H9 (cell line): ENCODE measurements around the gene ADAMTS16. TPM values are rescaled to one million over a fixed set of nuclear protein-coding genes. Genes with fewer than 3 reads are reported as not detected.

Experiments used
- DNase-seq: peaks from one replicate; pipeline ENCODE4 v3.0.0-alpha.2; 2017
- H2AFZ ChIP-seq: one replicate; pipeline ENCODE4 v1.6.1; 2013; ENCODE audit warnings: mild to moderate bottlenecking, low read length, control low read depth, moderate library complexity
- H2AK5ac ChIP-seq: 2 replicates; pipeline ENCODE4 v1.6.1; 2013; ENCODE audit warnings: low read length, control low read depth, mixed read lengths; ENCODE audit not compliant: insufficient read length
- H2BK120ac ChIP-seq: one replicate; pipeline ENCODE4 v1.6.1; 2013; ENCODE audit warnings: low read depth, mild to moderate bottlenecking, low read length, control low read depth, inconsistent platforms; ENCODE audit not compliant: poor library complexity, severe bottlenecking
- H2BK12ac ChIP-seq: 2 replicates; pipeline ENCODE4 v1.6.1; 2013; ENCODE audit warnings: low read length, control low read depth, mixed read lengths, low read depth; ENCODE audit not compliant: insufficient read length
- H2BK15ac ChIP-seq: 2 replicates; pipeline ENCODE4 v1.6.1; 2013; ENCODE audit warnings: low read depth, low read length, control low read depth
- H2BK20ac ChIP-seq: one replicate; pipeline ENCODE4 v1.6.1; 2013; ENCODE audit warnings: low read depth, mild to moderate bottlenecking, low read length, control low read depth, inconsistent platforms; ENCODE audit not compliant: poor library complexity, severe bottlenecking
- H2BK5ac ChIP-seq: 2 replicates; pipeline ENCODE4 v1.6.1; 2013; ENCODE audit warnings: low read length, control low read depth, mixed read lengths; ENCODE audit not compliant: insufficient read length
- H3K14ac ChIP-seq: 2 replicates; pipeline ENCODE4 v1.6.1; 2013; ENCODE audit warnings: low read length, control low read depth; ENCODE audit not compliant: insufficient read depth
- H3K18ac ChIP-seq: 2 replicates; pipeline ENCODE4 v1.6.1; 2013; ENCODE audit warnings: low read depth, mild to moderate bottlenecking, mixed read lengths, low read length, control low read depth; ENCODE audit not compliant: insufficient read length
- H3K23ac ChIP-seq: 2 replicates; pipeline ENCODE4 v1.6.1; 2013; ENCODE audit warnings: low read length, control low read depth, mixed read lengths, low read depth; ENCODE audit not compliant: insufficient read length
- H3K23me2 ChIP-seq: 2 replicates; pipeline ENCODE4 v1.6.1; 2013; ENCODE audit warnings: low read depth, mild to moderate bottlenecking, mixed read lengths, low read length, control low read depth; ENCODE audit not compliant: insufficient read length, poor library complexity, severe bottlenecking
- H3K27ac ChIP-seq: 2 replicates; pipeline ENCODE4 v1.5.1; 2013; ENCODE audit warnings: low read length, control low read depth, mixed read lengths, low read depth; ENCODE audit not compliant: insufficient read length
- H3K27me3 ChIP-seq: 2 replicates; pipeline ENCODE4 v1.6.1; 2013; ENCODE audit warnings: low read length, control low read depth, inconsistent platforms; ENCODE audit not compliant: insufficient read depth
- H3K4ac ChIP-seq: 2 replicates; pipeline ENCODE4 v1.6.1; 2013; ENCODE audit warnings: low read depth, mild to moderate bottlenecking, control low read depth, inconsistent platforms, low read length, moderate library complexity
- H3K4me1 ChIP-seq: 2 replicates; pipeline ENCODE4 v1.6.1; 2013; ENCODE audit warnings: low read length, control low read depth, inconsistent platforms; ENCODE audit not compliant: insufficient read depth
- H3K4me2 ChIP-seq: 2 replicates; pipeline ENCODE4 v1.6.1; 2013; ENCODE audit warnings: low read length, control low read depth, mixed read lengths; ENCODE audit not compliant: insufficient read length, insufficient read depth
- H3K56ac ChIP-seq: 2 replicates; pipeline ENCODE4 v1.6.1; 2013; ENCODE audit warnings: low read depth, mild to moderate bottlenecking, mixed read lengths, low read length, control low read depth; ENCODE audit not compliant: insufficient read length
- H3K79me1 ChIP-seq: 2 replicates; pipeline ENCODE4 v1.6.1; 2013; ENCODE audit warnings: low read depth, mild to moderate bottlenecking, moderate library complexity, low read length, control low read depth, inconsistent platforms; ENCODE audit not compliant: insufficient read depth, poor library complexity, severe bottlenecking
- H3K79me2 ChIP-seq: 2 replicates; pipeline ENCODE4 v1.6.1; 2013; ENCODE audit warnings: low read length, control low read depth, inconsistent platforms; ENCODE audit not compliant: insufficient read depth
- H3K9ac ChIP-seq: 2 replicates; pipeline ENCODE4 v1.6.1; 2013; ENCODE audit warnings: low read length, control low read depth, mixed read lengths; ENCODE audit not compliant: insufficient read length; ENCODE audit errors: extremely low read depth
- H3K9me3 ChIP-seq: one replicate; pipeline ENCODE4 v1.6.1; 2013; ENCODE audit warnings: low read depth, low read length, inconsistent platforms; ENCODE audit not compliant: control insufficient read depth
- H3T11ph ChIP-seq: one replicate; pipeline ENCODE4 v1.6.1; 2013; ENCODE audit warnings: mild to moderate bottlenecking, low read length, control low read depth, inconsistent platforms
- H4K20me1 ChIP-seq: one replicate; pipeline ENCODE4 v1.6.1; 2013; ENCODE audit not compliant: control insufficient read depth, insufficient read length, insufficient read depth
- H4K5ac ChIP-seq: 2 replicates; pipeline ENCODE4 v1.6.1; 2013; ENCODE audit warnings: low read depth, mild to moderate bottlenecking, mixed read lengths, low read length, control low read depth; ENCODE audit not compliant: insufficient read length
- H4K8ac ChIP-seq: replicated peaks from 2 replicates; pipeline ENCODE4 v1.6.1; 2013; ENCODE audit warnings: low read length, control low read depth, mixed read lengths, low read depth; ENCODE audit not compliant: insufficient read length
- H4K91ac ChIP-seq: 2 replicates; pipeline ENCODE4 v1.6.1; 2013; ENCODE audit warnings: low read depth, mild to moderate bottlenecking, moderate library complexity, mixed read lengths, low read length, control low read depth; ENCODE audit not compliant: insufficient read length
- H3K27ac Mint-ChIP-seq, 3 experiments: 2 replicates in 2 of 3; 3 replicates in 1 of 3; pipeline ENCODE4 v1.8.0; 2020 to 2021; ENCODE audit warnings: mixed read lengths in 3 of 3, mild to moderate bottlenecking in 1 of 3, moderate library complexity in 1 of 3
- H3K27me3 Mint-ChIP-seq: 2 replicates; pipeline ENCODE4 v1.8.0; 2021; ENCODE audit warnings: low read depth, mild to moderate bottlenecking, moderate library complexity, mixed read lengths
- H3K36me3 Mint-ChIP-seq, 3 experiments: 2 replicates in 2 of 3; 3 replicates in 1 of 3; pipeline ENCODE4 v1.8.0; 2020 to 2021; ENCODE audit warnings: low read depth in 3 of 3, mixed read lengths in 3 of 3; ENCODE audit not compliant: insufficient read depth in 1 of 3
- H3K4me1 Mint-ChIP-seq, 2 experiments: 2 replicates each; pipeline ENCODE4 v1.8.0; 2020; ENCODE audit warnings: mixed read lengths in 2 of 2
- H3K4me3 Mint-ChIP-seq, 2 experiments: 2 replicates in 1 of 2; 3 replicates in 1 of 2; pipeline ENCODE4 v1.8.0; 2020 to 2021; ENCODE audit warnings: mild to moderate bottlenecking in 2 of 2, mixed read lengths in 2 of 2, moderate library complexity in 1 of 2
- H3K9me3 Mint-ChIP-seq, 2 experiments: 2 replicates in 1 of 2; 3 replicates in 1 of 2; pipeline ENCODE4 v1.8.0; 2020; ENCODE audit warnings: mild to moderate bottlenecking in 2 of 2, mixed read lengths in 2 of 2, moderate library complexity in 1 of 2
- WGBS: extraction: QIAGEN DNeasy Blood & Tissue Kit; methylation state at CpG from one replicate; pipeline ENCODE4 v1.1.7; 2013; ENCODE audit warnings: missing lambda C conversion rate, low lambda C conversion rate, mixed read lengths; ENCODE audit not compliant: insufficient read length; ENCODE audit errors: extremely low coverage; 5-methylcytosine and 5-hydroxymethylcytosine counted together
- total RNA-seq: library from RNA; stranded (reverse); gene quantifications from 2 replicates; pipeline ENCODE4 v1.2.1, GENCODE V29; 2021
- TF ChIP-seq, protein P1 (sequence below): fragments of 200-600 bp; sonication (generic); conservative IDR thresholded peaks from 3 replicates; pipeline ENCODE4 v1.8.0; 2021; ENCODE audit warnings: antibody characterized with exemption, mild to moderate bottlenecking

Gene ADAMTS16
- total RNA-seq, 1 experiment from 2014 or later: 4.5 TPM

DNA sequence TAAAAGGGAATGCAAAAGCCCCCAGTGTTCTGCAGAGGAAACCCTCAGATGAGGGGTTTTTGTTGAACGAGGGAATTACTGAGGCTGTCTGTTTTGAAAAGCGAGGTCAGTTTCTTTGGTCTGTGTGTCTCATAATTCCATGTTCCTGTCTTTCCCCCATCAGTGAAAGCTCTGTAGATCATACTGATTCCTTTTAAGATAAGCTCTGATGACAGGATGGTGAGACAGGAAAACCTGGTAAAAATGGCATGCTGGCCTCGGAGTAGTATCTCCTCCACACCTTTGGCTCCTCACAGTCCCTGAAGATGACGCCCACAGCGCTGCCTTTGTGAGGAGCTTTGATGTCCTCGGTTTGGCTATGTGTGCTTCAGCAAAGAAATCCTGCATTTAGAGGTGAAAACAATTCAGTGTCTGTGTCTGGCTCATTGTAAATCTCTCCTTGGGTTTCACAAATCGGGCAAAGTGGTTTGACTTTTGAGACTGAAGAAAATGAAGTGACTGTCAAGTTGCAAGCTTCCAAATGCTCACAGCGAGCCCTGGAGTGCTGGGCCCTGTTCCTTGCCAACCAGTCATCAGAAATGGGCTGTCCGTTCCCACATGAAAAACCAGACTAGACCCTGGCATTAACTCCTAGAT, 157.4 kb downstream of the ADAMTS16 start:
- Histone ChIP-seq H4K5ac (no peak overlapping the region), H3K9ac (no peak overlapping the region)
- WGBS: no CpG with 5 or more reads among the region's 9 CpGs

More for the DNA sequence above, 157.4 kb downstream of the ADAMTS16 start:
- Mint-ChIP-seq H3K9me3 (peaks cover 8 to 12% of the 10 kb centered on the region in 2 experiments; a peak in 4 of 5 replicates), H3K4me1 (peaks cover 8 to 12% of the 10 kb centered on the region in 2 experiments), H3K4me3 (no peak overlapping the region), H3K27me3 (no peaks in the 10 kb centered on the region), H3K27ac (no peak overlapping the region), H3K36me3 (peaks cover 5 to 16% (median 10%) of the 10 kb centered on the region in 3 experiments; a peak in 6 of 7 replicates)
- Histone ChIP-seq H3K9me3 (peaks cover 6% of the 10 kb centered on the region), H3K4me2 (no peak overlapping the region), H3K56ac (no peak overlapping the region), H3K4ac (no peak overlapping the region), H2BK5ac (no peak overlapping the region), H3K23ac (no peak overlapping the region), H3K14ac (no peak overlapping the region), H4K8ac (no peak overlapping the region), H3K4me1 (no peaks in the 10 kb centered on the region; the same call in 1 of the 2 replicates), H3T11ph (no peak overlapping the region), H3K23me2 (no peaks in the 10 kb centered on the region), H2BK12ac (no peak overlapping the region), H3K27ac (no peak overlapping the region), H3K18ac (no peak overlapping the region), H3K79me2 (no peaks in the 10 kb centered on the region), H2AFZ (no peak overlapping the region), H3K79me1 (no peaks in the 10 kb centered on the region), H2BK120ac (no peak overlapping the region), H4K20me1 (no peaks in the 10 kb centered on the region), H3K27me3 (no peaks in the 10 kb centered on the region), H2BK20ac (no peak overlapping the region), H2BK15ac (no peak overlapping the region), H4K91ac (no peak overlapping the region), H2AK5ac (no peak overlapping the region)
- DNase-seq: no peak
- TF ChIP-seq, protein P1, sequence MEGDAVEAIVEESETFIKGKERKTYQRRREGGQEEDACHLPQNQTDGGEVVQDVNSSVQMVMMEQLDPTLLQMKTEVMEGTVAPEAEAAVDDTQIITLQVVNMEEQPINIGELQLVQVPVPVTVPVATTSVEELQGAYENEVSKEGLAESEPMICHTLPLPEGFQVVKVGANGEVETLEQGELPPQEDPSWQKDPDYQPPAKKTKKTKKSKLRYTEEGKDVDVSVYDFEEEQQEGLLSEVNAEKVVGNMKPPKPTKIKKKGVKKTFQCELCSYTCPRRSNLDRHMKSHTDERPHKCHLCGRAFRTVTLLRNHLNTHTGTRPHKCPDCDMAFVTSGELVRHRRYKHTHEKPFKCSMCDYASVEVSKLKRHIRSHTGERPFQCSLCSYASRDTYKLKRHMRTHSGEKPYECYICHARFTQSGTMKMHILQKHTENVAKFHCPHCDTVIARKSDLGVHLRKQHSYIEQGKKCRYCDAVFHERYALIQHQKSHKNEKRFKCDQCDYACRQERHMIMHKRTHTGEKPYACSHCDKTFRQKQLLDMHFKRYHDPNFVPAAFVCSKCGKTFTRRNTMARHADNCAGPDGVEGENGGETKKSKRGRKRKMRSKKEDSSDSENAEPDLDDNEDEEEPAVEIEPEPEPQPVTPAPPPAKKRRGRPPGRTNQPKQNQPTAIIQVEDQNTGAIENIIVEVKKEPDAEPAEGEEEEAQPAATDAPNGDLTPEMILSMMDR: no peak
